GM21360 (cell line): ENCODE measurements around the gene ZSWIM8.
"Not testable (repeated sequence)": the region's sequence is repeated elsewhere in the genome, so short reads cannot be mapped to it uniquely, and the experiment has no call there.

ENCODE experiments used
- ATAC-seq: cut with Tn5 transposase; IDR thresholded peaks from one replicate; pipeline ENCODE4 v1.9.1; 2021; ENCODE audit warnings: mild to moderate bottlenecking, moderate library complexity; ENCODE audit not compliant: unreplicated experiment

The ZSWIM8 gene

DNA sequence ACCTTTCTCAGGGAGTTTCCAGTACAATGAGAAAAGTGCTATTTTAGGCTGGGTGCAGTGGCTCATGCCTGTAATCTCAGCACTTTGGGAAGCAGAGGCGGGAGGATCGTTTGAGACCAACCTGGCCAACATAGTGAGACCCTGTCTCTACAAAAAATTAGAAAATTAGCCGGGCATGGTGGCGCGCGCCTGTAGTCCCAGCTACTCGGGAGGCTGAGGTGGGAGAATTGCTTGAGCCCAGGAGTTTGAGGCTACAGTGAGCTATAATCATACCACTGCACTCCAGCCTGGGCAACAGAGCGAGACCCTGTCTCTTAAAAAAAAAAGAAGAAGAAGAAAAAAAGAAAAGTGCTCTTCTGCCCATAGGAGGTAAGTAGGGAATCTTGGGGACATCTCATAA lies 10.6 kb downstream of the ZSWIM8 start:
- ATAC-seq: not testable (repeated sequence)

DNA sequence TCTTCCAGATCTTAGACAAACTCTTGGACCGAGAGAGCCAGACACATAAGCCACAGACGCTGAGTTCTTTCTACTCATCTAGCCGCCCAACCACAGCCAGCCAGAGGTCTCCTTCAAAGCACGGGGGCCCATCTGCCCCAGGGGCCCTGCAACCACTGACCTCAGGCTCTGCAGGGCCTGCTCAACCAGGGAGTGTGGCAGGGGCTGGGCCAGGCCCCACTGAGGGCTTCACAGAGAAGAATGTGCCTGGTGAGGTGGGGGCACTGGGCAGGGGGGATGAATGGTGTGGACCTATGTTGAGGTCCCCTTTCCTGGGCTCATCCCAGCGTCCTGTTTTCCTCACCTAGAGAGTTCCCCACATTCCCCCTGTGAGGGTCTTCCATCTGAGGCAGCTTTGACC lies 11.4 kb downstream of the ZSWIM8 start:
- ATAC-seq: no peak

DNA sequence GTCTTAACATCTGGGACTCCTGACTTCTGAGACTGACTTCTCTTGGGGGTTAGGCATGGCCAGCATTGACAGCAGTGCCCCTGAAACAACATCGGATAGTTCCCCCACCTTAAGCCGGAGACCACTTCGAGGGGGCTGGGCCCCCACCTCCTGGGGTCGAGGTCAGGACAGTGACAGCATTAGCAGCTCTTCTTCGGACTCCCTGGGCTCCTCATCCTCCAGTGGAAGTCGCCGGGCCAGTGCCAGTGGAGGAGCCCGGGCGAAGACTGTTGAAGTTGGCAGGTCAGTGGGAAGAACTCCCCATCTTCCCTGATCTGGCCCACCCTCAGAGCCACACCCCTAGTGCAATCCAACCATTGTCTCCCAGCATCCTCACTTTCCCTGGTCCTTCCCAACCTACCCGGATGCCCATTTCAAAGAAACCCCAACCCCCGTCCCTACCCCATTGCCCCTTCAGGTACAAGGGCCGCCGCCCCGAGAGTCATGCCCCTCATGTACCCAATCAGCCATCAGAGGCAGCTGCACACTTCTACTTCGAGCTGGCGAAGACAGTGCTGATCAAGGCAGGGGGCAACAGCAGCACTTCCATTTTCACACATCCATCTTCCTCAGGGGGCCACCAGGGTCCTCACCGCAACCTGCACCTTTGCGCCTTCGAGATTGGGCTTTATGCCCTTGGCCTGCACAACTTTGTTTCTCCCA lies 12.1 kb downstream of the ZSWIM8 start:
- no peak for ATAC-seq

DNA sequence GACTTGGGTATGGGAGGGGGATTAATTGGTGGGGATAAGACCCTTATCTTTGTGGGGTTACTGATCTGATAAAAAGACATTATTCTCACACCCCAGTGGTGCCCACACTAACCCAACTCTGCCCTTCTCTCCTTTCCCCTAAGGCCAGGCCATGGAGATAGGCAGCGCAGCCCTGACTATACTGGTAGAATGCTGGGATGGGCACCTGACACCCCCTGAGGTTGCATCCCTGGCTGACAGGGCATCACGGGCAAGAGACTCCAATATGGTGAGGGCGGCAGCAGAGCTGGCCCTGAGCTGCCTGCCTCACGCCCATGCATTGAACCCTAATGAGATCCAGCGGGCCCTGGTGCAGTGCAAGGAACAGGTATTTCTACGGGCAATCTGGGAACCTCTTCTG lies 12.7 kb downstream of the ZSWIM8 start:
- ATAC-seq: no peak

DNA sequence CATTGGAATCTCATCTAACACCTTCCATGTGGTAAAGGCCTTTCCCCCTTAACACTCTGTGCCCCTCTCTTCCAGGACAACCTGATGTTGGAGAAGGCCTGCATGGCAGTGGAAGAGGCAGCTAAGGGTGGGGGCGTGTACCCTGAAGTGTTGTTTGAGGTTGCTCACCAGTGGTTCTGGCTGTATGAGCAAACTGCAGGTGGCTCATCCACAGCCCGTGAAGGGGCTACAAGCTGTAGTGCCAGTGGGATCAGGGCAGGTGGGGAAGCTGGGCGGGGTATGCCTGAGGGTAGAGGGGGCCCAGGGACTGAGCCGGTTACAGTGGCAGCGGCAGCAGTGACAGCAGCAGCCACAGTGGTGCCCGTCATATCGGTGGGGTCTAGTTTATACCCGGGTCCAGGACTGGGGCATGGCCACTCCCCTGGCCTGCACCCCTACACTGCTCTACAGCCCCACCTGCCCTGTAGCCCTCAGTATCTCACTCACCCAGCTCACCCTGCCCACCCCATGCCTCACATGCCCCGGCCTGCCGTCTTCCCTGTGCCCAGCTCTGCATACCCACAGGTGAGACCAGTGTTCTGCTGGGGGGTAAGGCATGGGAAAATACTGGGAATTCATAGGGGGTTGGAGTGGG lies 13.6 kb downstream of the ZSWIM8 start:
- ATAC-seq: no peak

DNA sequence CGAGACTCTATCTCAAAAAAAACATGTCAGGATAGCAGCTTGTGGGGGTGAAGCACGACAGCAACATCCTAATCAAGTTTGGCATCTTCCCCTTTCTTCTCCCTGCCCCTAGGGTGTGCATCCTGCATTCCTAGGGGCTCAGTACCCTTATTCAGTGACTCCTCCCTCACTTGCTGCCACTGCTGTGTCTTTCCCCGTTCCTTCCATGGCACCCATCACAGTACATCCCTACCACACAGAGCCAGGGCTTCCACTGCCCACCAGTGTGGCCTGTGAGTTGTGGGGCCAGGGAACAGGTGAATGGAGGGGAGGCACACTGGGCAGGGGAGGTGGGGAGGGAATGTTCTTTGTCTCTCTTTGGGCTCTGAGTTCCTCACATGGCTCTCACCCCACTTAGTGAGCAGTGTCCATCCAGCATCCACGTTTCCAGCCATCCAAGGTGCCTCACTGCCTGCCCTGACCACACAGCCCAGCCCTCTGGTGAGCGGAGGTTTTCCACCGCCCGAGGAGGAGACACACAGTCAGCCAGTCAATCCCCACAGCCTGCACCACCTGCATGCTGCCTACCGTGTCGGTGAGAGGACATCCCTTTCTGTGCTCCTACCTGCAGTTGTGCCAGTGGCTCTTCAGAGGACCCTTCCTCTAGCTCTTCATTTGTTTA lies 14.6 kb downstream of the ZSWIM8 start:
- no peak for ATAC-seq

DNA sequence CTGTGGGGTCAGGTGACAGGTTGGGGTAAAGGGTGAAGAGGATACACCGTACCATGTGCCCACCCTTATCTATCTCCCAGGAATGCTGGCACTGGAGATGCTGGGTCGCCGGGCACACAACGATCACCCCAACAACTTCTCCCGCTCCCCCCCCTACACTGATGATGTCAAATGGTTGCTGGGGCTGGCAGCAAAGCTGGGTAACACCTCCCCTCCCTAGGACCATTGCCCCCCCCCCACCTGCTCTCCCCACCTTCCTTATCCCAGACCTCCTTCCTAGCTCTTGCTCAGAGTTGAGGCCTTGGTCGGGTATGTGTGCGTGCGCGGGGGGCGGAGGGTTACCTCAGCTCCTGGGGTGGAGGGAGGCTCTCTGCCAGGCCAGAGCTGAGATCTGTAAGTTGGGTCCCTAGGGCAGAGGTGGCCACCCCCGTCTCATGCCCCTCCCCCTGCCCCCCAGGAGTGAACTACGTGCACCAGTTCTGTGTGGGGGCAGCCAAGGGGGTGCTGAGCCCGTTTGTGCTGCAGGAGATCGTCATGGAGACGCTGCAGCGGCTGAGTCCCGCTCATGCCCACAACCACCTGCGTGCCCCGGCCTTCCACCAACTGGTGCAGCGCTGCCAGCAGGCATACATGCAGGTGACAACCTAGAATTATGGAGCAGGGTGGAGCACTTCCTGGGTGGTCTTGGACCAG lies 15.3 kb downstream of the ZSWIM8 start:
- no peak for ATAC-seq

DNA sequence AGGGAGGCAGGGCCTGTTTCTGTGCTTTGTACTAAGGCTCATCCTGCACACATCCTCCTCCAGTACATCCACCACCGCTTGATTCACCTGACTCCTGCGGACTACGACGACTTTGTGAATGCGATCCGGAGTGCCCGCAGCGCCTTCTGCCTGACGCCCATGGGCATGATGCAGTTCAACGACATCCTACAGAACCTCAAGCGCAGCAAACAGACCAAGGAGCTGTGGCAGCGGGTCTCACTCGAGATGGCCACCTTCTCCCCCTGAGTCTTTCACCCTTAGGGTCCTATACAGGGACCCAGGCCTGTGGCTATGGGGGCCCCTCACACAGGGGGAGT lies 15.8 kb downstream of the ZSWIM8 start:
- ATAC-seq: no peak

DNA sequence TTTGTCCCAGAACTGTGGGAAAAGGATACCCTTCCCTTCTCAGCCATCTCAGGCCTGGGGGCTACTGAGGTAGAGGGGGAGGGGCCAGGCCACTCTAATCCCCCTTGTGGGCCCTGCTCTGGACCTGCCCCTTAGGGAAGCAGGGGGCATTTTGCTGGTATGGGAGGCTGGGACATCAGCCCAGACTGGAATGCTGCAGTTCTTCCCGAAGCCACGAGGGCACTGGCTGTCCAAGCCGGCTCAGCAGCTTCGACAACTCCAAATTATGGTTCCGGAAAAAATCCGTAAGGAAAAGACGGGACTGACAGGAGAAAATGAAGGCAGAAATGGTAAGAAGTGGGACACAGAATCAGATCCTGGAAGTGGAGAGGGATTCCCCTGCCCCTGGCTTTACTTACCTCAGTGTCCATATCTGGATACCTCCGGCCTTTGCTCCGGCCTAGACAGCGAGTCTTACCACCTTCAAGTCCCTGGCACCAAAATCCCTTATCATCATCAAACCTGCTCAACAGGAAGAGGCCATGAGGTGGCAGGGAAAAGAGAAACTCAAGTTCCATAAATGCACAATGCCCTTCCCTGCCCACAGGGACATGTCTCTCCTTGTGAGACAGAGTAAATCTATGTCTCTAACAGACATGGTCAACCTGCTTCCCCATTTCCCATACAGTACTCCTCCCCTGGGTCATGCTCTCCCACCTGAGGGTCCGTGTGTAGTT lies 17.0 kb downstream of the ZSWIM8 start:
- ATAC-seq: no peak

DNA sequence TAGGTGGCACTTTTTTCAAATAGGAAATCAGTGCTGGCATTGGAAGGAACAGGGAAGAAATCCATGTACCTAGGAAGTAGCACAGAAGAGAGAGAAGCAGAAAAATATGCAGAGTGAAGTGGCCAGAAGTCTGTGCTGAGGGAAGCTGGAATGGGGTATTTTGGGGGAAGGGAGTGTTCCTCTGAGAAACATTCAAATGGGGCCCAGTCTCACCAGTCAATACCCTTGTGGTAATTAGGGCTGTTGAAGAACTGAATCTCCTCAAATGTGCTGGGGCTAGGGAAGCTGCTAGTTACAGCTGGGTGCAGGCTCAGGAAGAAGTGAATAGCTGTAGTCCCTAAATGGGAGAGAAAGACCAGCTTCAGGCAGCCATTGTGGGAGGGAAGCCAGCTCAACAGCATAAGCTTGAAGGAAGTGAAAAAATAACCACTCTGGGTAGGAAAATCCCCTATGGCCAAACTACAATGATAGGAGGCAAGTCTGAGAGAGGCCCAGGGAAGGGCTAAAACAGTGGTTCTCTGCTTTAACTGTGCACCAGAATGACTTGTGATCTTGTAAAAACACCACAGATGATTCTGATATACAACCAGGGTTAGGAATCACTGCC lies 18.4 kb downstream of the ZSWIM8 start:
- peak; percentile 52 for ATAC-seq

DNA sequence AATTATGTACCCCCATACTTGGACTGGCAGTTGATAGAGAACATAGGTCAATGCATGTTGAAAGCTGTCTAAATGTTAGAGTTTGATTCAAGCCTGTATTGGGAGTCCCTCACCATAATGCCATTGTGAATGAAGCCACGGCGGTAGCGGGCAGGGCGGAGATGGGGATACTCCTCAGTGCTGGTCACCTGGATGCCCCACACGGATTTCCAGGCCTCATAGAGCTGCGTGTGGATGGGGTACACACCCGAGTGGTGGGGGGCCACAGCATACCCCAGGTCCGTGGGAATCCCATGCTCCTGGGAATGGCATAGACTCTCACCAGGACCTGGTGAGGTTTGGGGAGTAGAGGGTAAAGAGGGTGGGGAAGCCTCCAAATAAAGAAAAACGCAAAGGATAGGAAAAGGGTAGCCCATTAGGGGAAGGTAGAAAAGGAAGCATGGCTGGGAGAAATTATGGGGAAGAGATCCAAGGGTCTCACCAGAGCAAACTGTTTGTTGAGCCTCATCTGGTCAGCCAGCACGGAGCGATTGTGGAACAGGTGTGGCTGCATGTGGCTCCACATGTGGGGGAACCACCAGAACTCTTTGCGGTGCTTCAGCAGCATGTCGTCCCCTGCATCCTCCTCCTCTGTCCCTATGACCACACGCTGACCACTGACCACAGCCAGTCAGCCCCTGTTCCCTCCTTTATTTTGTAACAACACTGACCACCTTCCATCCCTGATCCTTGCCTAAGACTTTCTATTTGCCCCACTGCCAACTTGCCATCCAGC lies 21.0 kb downstream of the ZSWIM8 start:
- no peak for ATAC-seq

DNA sequence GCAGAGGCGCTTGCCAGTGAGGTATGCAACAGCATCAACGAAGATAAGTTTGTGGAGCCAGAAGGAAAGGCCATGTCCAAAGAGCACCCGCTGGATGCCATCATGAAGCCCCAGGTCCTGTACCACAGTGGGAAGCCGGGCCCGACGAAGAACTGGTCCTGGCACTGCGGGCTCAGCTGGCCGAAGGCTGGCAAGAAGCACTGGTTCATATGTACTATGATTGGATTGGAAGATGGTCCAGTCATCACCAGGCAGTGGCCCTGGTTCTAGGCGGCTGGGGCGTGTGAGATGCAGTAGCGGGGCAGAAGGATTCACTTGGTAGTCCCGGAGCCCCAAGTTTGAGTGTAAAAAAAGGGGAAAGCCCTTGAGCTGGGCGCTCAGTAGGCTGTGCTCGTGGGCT lies 22.1 kb downstream of the ZSWIM8 start:
- no peak for ATAC-seq

DNA sequence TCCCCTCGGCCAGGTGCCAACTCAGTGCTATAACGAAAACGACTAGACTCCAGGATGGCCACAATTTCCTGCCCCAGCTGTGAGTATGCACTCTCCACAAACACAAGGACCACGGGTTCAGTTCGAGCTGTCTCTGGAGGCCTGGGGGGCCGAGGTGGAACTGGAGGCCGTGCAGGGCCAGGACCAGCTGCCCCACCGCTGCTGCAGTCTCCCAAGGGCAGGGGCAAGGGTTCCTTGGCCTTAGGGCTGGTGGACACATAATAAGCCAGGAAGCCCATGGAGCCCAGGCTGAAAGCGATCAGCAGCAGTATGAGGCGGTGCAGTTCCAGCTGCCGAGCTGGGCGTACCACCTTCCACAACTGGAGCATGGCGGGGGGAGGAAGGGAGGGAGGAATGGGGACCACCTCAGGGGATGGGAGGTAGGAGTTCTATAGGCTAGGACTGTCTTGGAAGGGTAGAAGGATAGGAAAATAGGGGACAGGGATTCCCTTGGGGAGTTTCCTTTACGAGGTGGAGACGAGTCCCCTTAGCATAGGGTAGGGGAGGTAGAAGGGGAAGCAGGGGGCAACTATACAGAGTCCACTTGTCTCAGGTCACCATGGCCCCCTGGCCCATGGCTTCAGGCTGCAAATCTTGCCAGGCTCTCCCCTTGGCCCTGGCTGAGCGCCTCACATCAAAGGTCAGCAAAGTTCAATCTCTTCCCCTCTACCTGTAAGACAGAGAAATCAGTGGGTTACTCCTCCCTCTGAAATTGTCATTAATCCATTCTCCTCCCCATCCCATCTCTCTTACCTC lies 22.8 kb downstream of the ZSWIM8 start:
- no peak for ATAC-seq

DNA sequence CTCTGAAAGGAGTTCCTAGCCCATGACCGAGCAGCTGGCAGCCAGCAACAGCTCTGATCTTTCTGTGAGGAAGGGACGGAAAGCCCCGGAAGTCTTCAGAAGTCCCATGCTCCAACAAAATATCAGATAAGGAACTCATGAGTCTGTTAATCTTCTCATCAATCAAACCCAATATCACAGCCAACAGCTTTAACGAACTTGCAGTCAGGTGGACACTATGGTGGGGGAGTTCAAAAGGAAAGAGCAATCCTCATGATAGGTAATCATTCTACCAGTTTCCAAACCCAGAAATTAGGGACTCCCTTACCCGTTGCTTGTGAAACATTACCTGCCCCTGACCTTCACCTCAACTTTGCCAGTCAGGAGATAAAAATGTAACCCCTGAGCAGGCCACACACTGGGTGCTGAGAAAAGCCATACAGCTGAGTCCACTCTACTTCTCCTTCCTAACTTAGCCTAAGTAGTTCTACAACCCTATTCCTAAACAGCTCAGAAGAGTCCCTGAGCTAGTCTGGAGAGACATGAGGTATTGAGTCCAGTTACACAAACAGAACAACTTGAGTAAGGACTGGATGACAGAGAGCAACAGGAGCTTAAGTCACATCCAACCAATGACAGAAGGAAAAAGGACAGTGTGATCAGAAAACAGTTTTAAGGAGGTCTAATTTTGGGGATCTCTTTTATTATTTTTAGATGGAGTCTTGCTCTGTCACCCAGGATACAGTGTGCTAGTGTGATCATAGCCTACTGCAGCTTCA lies 23.8 kb downstream of the ZSWIM8 start:
- ATAC-seq: no peak

DNA sequence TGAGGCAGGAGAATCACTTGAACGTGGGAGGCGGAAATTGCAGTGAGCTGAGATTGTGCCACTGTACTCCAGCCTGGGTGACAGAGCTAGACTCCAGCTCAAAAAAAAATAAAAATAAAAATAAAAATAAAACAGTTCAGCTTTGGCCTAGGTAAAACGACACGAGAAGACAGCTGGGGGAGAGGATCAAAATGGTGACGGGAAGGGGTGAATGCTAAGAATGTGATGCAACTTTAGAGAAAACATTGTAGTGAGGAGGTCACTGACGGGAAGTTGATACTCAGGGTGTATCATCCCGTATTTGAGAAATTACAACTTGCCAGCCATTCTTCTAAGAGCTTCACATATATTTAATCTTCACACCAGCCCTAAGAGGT lies 24.9 kb downstream of the ZSWIM8 start:
- no peak for ATAC-seq

DNA sequence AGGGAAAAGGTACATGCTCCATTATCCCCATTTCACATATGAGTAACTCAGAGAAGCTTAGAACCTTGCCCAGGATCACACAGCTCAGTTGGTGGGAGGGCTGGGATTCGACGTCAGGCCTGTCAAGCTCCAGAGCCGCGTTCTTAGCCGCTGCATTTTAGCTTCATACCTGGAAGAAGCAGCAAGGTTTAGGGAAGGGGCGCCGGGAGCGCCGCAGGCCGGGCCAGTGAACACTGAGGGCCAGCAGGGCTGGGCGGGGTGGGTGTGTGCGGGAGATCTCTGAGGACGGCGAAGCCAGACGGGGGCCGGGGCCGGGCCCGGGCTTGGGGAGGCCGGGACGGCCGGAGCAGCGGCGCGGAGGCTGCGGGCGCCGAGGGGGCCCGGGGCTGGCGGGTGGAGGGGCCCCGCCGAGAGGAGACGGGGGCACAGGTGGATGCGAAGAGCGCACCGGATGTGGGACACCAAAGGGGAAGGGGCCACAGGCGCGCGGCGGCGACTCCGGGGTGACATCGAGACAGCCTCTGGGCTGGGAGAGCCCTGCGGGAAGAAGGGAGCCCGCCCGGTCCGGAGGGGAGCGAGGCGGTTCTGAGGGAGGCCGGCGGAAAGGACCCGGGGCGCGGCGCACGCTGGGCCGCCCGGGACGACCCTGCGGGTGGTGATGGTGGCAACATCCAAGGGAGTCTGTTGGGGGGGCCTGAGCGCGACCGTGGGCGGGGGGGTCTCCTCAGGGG lies 25.5 kb downstream of the ZSWIM8 start:
- peak; percentile 29 for ATAC-seq

DNA sequence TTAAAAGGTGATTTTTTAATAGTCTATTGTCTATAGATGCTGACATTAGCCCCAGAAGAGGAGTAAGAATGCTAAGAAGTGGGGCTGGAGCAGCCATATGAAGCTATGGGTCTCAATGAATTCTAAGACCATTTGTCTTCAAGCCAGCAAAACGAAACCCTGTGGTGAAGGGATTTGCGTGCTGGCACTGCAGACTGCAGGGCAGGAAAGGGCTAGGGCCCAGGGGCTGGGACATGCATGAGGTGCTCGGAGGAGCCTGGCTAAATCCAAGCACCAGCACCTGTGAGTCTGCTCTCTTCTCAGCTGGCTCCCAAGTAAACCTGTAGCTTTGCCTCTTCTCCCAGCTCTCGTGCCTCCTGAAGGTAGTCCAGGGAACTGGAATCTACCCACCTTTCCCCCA lies 27.3 kb downstream of the ZSWIM8 start:
- no peak for ATAC-seq

DNA sequence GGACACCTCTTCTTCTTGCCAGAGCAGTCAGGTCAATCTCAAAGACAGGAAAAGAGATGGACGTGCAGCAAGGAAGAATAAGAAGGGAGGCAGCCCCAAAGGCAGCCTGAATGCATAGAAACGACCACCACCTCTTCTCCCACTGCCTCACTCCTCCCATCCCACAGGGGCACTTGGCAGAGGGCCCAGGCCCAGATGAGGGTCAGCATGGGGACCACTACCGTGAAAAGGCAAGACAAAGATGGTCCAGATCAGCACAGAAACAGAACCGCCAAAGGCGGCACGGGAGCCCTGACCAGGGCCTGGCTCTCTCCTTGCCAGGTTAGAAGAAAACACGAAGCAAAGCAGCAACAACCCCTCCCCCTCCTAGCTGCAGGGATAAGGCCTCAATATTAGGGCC lies 27.9 kb downstream of the ZSWIM8 start:
- ATAC-seq: no peak
